22Rv1 (cell line): Measurements from ENCODE around the gene UNC93A.
A peak's percentile ranks its signal among the peaks of the same experiment; 100 is the strongest.
"Not testable (repeated sequence)": the region's sequence is repeated elsewhere in the genome, so short reads cannot be mapped to it uniquely, and the experiment has no call there.

Source experiments
- H3K27ac ChIP-seq: fragments of 450-650 bp; 2 replicates; pipeline ENCODE4 v1.5.1; 2017
- ZFX ChIP-seq: fragments of 450-650 bp; IDR thresholded peaks from 2 replicates; pipeline ENCODE4 v1.6.1; 2017; ENCODE audit warnings: antibody characterized with exemption, borderline replicate concordance
- TF ChIP-seq, protein P1 (sequence below): fragments of 450-650 bp; IDR thresholded peaks from 2 replicates; pipeline ENCODE4 v1.5.1; 2017; ENCODE audit warnings: mild to moderate bottlenecking

The UNC93A gene

GRCh38 chr6:167288591-167289225 is 2.4 kb upstream of the UNC93A start:
- not testable (repeated sequence) for H3K27ac ChIP-seq
- TF ChIP-seq, protein P1, sequence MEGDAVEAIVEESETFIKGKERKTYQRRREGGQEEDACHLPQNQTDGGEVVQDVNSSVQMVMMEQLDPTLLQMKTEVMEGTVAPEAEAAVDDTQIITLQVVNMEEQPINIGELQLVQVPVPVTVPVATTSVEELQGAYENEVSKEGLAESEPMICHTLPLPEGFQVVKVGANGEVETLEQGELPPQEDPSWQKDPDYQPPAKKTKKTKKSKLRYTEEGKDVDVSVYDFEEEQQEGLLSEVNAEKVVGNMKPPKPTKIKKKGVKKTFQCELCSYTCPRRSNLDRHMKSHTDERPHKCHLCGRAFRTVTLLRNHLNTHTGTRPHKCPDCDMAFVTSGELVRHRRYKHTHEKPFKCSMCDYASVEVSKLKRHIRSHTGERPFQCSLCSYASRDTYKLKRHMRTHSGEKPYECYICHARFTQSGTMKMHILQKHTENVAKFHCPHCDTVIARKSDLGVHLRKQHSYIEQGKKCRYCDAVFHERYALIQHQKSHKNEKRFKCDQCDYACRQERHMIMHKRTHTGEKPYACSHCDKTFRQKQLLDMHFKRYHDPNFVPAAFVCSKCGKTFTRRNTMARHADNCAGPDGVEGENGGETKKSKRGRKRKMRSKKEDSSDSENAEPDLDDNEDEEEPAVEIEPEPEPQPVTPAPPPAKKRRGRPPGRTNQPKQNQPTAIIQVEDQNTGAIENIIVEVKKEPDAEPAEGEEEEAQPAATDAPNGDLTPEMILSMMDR: peak; percentile 69

GRCh38 chr6:167289291-167289690 is 1.8 kb upstream of the UNC93A start:
- not testable (repeated sequence) for H3K27ac ChIP-seq

GRCh38 chr6:167291623-167292300 is 647 bp downstream of the UNC93A start:
- H3K27ac ChIP-seq: no peak overlapping the region
- no peak for TF ChIP-seq ZFX
- TF ChIP-seq, protein P1: no peak

DNA sequence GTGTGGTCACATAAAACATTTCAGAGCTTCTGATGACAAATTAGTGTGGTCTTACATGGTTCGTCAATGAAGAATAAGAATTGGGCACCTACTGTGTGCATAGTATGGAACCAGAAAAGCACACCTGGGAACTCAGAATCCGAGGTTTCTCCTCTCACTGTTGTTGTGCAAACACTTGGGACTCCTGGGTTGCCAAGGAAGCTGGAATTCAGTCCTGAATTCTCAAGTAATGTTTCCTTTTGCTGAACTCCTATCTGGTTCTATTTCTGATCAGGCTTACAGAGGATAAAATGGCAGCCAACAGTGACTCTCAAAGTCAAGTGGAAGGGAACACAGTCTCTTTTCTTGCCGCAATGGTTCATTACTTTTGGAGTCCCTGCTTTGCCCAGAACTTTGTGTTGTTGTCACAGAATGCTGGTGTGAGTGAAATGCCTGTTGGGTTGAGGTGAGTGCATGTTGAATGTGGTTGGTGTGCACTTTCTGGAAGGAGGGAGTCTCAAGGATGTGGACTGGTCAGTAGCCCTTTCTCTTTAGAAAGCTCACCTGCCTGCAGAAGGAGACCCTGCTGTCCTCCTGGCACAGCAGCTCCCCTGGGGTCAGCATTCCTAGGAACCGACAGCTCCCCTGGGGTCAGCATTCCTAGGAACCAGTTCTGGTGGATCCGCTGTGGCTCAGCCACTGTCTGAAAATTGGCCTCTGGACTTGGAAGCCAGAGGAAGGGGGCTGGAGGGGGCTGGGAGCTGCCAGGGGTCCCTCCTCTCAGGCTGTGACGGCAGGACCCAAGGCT is 1.4 kb downstream of the UNC93A start:
- H3K27ac ChIP-seq: no peak overlapping the region
- TF ChIP-seq ZFX: no peak
- TF ChIP-seq, protein P1: no peak

GRCh38 chr6:167293088-167293589 is 2.0 kb downstream of the UNC93A start:
- no peak overlapping the region for H3K27ac ChIP-seq
- TF ChIP-seq ZFX: no peak
- TF ChIP-seq, protein P1: no peak

DNA sequence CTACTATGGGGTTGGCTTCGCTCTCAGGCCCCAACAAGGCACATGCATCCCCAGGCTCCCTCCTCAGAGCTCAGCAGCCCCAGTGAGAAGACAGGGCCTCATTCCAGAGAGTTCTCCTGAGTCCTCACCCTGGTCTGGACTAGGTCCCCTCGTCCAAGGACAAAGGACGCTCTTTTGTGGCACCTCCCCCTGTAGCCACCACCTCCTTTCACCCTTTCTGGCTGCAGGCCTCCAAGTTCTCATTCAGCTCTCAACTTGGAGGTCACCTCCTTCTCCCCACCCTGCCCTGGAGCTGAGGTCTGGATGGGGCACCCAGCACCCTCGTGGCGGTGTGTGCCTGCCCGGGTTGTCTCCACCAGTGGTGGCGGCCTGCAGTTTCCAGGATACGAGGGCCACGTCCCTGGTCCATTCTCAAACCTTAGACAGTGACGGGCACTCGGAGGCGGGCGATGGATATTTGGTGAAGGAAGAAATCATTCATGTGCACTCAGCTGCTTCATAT is 2.5 kb downstream of the UNC93A start:
- no peak overlapping the region for H3K27ac ChIP-seq
- TF ChIP-seq ZFX: no peak
- TF ChIP-seq, protein P1: no peak

DNA sequence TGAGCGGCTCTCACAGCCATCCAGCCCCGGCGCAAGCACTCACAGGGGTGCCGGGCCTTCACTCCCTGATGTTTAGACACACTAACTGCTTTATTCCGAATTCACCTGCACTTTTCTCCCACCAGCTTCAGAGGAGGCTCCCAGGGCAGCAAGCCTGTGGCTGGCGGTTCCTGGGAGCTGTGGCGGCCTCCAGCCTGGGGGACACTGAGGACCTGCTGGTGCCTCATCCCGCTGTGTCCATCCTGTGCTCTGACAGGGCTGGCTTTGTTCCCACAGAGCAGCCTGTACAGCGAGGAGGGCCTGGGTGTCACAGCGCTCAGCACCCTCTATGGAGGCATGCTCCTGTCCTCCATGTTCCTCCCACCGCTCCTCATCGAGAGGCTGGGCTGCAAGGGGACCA is 3.1 kb downstream of the UNC93A start:
- H3K27ac ChIP-seq: no peak overlapping the region
- TF ChIP-seq, protein P1: no peak
- TF ChIP-seq ZFX: no peak
